Measurements from ENCODE around the gene ZNF821. TPM values are rescaled to one million over a fixed set of nuclear protein-coding genes. Genes with fewer than 3 reads are reported as not detected.

Gene ZNF821
- total and polyA plus RNA-seq, 2 experiments from 2014 or later: 13.5 to 24.4 TPM

DNA sequence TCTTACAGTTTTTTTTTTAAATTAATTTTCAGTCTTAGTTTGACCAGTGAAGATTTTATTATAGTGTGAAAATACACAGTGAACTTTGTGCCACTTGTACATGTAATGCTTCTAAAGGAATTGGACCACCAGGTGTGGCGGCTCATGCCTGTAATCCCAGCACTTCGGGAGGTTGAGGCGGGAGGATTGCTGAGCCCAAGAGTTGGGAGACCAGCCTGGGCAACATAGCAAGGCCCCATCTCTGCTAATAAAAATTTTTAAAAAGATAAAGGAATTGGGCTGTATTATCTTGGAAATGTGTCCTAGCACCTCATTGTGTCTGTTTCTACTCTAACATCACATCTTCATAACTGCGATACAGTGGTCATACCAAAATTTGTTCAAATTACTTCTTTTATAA, 15.2 kb upstream of the ZNF821 start:
- peaks cover 79% of the 10 kb centered on the region for H4K20me1 ChIP-seq (ENCODE audit: insufficient read depth, poor library complexity, severe bottlenecking)
- TF ChIP-seq EZH2 (IDR thresholded peaks at IDR 0.05; ENCODE audit: borderline replicate concordance) (no peak), EZH2phosphoT487 (IDR thresholded peaks at IDR 0.05; ENCODE audit: low read depth, severe bottlenecking, unreplicated experiment) (no peak)
- TF ChIP-seq, protein P1, sequence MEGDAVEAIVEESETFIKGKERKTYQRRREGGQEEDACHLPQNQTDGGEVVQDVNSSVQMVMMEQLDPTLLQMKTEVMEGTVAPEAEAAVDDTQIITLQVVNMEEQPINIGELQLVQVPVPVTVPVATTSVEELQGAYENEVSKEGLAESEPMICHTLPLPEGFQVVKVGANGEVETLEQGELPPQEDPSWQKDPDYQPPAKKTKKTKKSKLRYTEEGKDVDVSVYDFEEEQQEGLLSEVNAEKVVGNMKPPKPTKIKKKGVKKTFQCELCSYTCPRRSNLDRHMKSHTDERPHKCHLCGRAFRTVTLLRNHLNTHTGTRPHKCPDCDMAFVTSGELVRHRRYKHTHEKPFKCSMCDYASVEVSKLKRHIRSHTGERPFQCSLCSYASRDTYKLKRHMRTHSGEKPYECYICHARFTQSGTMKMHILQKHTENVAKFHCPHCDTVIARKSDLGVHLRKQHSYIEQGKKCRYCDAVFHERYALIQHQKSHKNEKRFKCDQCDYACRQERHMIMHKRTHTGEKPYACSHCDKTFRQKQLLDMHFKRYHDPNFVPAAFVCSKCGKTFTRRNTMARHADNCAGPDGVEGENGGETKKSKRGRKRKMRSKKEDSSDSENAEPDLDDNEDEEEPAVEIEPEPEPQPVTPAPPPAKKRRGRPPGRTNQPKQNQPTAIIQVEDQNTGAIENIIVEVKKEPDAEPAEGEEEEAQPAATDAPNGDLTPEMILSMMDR (IDR thresholded peaks at IDR 0.05; ENCODE audit: poor library complexity): no peak
- no peaks in the 10 kb centered on the region for H3K9me3 ChIP-seq (ENCODE audit: low read depth)
- H3K79me2 ChIP-seq: peaks cover 88% of the 10 kb centered on the region
- no peak overlapping the region for H3K27ac ChIP-seq
- no peaks in the 10 kb centered on the region for H3K9me2 ChIP-seq (replicated peaks; ENCODE audit: insufficient read depth)
- no peaks in the 10 kb centered on the region for H3K27me3 ChIP-seq
- H3K4me1 ChIP-seq (ENCODE audit: insufficient read depth): peaks cover 10% of the 10 kb centered on the region
- no peak overlapping the region for H3K4me3 ChIP-seq
- peak overlapping the region; percentile 87 for H3K4me2 ChIP-seq
- H3K36me3 ChIP-seq (replicated peaks; ENCODE audit: insufficient read depth, low read depth): no peaks in the 10 kb centered on the region
- H2AFZ ChIP-seq: no peak overlapping the region
- DNase-seq (ENCODE audit: low spot score): no peak
- 97% methylated on average over 4 of the region's 4 CpGs for WGBS (ENCODE audit: low lambda C conversion rate, missing lambda C conversion rate)

DNA sequence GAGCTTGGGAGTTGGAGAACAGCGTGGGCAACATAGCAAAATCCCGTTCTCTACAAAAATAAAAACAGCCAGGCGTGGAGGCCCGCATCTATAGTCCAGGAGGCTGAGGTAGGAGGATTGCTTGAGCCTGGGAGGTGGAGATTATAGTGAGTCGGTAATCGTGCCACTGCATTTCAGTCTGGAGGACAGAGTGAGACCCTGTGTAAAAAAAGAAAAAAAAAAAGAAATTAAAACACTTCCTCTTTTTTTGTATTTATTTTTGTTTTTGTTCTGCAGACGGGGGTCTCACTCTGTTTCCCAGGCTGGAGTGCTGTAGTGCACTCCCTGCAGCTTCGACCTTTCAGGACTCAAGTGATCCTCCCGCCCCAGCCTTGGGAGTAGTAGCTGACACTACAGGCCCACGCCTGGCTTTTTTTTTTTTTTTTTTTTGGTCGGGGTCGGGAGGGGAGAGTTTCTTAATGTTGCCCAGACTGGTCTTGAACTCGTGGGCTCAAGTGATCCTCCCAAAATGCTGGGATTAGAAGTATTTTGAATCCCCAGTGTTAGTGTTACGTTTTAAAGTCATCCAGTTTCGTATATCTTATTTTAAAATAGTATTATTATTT, 12.9 kb upstream of the ZNF821 start:
- Histone ChIP-seq H3K4me1 (ENCODE audit: insufficient read depth) (peaks cover 10% of the 10 kb centered on the region), H3K9me2 (replicated peaks; ENCODE audit: insufficient read depth) (no peaks in the 10 kb centered on the region), H4K20me1 (ENCODE audit: insufficient read depth, poor library complexity, severe bottlenecking) (peaks cover 56% of the 10 kb centered on the region), H3K27ac (peak overlapping the region; percentile 100), H3K4me2 (peak overlapping the region; percentile 87), H3K27me3 (no peaks in the 10 kb centered on the region), H3K4me3 (peak overlapping the region; percentile 89), H3K9me3 (ENCODE audit: low read depth) (no peaks in the 10 kb centered on the region), H3K79me2 (peaks cover 71% of the 10 kb centered on the region), H3K36me3 (replicated peaks; ENCODE audit: insufficient read depth, low read depth) (no peaks in the 10 kb centered on the region), H2AFZ (no peak overlapping the region)
- WGBS (ENCODE audit: low lambda C conversion rate, missing lambda C conversion rate): 59% methylated on average over 15 of the region's 15 CpGs
- DNase-seq (ENCODE audit: low spot score): no peak
- TF ChIP-seq, protein P1 (IDR thresholded peaks at IDR 0.05; ENCODE audit: poor library complexity): no peak
- TF ChIP-seq EZH2 (IDR thresholded peaks at IDR 0.05; ENCODE audit: borderline replicate concordance): no peak

DNA sequence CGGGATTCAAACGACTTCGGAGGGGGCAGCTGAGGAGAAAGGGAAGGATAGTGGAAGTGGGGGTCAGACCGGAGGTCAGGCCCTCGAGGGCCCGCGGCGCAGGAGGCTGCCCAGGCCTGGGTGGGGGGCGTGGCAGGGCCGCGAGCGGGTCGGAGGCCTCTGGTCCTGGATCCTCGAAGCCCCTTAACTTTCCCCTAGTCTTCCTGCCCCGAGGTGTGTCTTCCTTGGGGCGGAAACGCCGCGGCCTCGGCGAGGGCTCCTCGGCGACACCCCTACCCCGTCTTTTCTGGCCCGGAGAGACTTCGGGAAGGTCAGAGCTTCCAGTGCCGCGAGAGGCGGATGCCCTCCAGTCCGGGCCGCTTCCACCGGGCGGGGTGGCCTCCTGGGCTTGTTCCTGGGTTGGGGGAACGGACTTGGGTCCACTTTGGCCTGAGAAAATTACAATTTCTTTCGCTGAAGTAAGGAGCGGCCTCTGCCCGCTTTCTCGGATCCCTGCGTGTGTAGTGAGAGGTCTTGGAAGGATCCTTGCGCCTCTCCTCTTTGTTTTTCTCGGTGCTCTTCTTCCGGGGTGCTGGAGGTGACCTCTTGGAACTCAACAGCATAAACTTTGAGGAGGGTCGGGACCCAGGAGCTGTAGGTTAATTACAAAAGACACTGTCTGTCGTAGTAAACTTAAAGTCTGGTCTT, 11.8 kb upstream of the ZNF821 start:
- Histone ChIP-seq H3K4me3 (peak overlapping the region; percentile 89), H3K4me1 (ENCODE audit: insufficient read depth) (peaks cover 10% of the 10 kb centered on the region), H3K9me3 (ENCODE audit: low read depth) (no peaks in the 10 kb centered on the region), H3K79me2 (peaks cover 60% of the 10 kb centered on the region), H3K9me2 (replicated peaks; ENCODE audit: insufficient read depth) (no peaks in the 10 kb centered on the region), H3K27ac (peak overlapping the region; percentile 100), H2AFZ (peak overlapping the region; percentile 61), H3K36me3 (replicated peaks; ENCODE audit: insufficient read depth, low read depth) (no peaks in the 10 kb centered on the region), H3K27me3 (no peaks in the 10 kb centered on the region), H3K4me2 (peak overlapping the region; percentile 87), H4K20me1 (ENCODE audit: insufficient read depth, poor library complexity, severe bottlenecking) (peaks cover 46% of the 10 kb centered on the region)
- TF ChIP-seq, protein P1 (IDR thresholded peaks at IDR 0.05; ENCODE audit: poor library complexity): no peak
- TF ChIP-seq EZH2 (IDR thresholded peaks at IDR 0.05; ENCODE audit: borderline replicate concordance) (no peak), EZH2phosphoT487 (IDR thresholded peaks at IDR 0.05; ENCODE audit: low read depth, severe bottlenecking, unreplicated experiment) (no peak)
- WGBS (ENCODE audit: low lambda C conversion rate, missing lambda C conversion rate): 2% methylated on average over 43 of the region's 44 CpGs
- peak; percentile 55 for DNase-seq (ENCODE audit: low spot score)
